Measurements from ENCODE around the gene ABHD13.
"Not testable (repeated sequence)": the region's sequence is repeated elsewhere in the genome, so short reads cannot be mapped to it uniquely, and the experiment has no call there.

Gene ABHD13

DNA sequence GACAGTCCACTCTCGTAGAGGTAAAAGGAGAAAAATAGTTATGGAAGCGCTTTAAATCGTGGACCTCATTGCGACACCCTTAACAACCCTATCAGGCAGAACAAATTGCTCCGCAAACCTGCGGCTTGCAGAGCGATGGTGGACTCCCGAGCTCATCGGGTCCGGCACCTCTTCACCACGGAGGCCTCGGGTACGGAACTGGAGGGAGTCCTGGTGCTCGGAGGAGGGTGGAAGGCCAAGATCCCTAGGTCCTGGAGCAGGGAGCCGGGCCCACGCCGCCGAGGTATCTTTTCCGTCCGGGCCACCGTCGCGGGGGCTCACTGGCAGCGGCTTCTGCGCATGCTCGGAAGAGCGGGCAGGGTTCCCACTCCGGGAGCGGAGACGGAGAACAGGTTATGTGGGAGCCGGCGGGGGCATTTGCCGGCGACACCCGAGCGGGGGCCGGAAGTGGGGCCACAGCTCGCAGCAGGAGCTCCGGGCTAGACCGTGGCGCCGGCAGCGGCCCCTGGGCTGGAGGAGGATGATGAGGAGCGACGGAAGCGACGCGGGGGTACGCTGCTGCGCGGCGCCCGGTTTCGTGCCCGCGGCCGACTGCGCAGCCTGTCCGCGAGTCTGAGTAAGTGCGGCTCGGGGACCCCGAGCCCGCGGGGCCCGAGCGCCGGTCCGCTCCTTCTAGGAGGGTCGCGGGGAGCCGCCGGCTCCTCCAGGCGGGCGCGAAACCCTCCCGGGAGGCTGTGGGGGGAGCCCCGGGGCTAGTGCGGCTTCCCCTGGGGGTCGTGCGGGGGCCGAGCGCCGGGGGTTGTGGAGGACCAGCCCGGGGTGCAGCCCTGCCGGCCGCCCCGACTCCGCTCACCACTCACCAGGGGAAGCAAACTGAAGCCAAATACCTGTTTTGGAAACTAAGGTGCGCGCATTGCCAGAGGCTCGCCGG lies at the start of gene ABHD13:
Gene ABHD13 (plus strand): TSS at position 349 of the 931 bp plus-strand sequence. CDS start 10,827 bp downstream, outside the sequence.
- peak; percentile 59 for DNase-seq

DNA sequence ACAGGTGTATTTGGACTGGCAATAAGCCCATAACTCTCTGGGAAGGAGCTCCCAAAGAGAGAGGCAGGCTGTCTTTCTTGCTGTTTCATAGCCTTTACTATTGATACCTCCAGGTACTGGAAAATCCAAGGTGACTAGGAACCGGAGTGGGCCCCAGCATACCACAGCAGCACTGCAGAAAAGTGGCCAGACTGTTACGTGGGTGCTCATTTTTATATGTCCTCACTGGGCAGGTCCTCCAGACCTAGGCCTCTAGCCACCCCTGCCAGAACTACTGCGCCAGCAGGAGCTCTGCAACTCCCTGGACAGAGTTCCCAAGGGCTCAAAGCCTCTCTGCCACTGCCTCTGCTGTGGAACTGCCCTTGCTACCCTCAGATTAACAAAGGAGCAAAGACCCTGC lies 49.3 kb upstream of the ABHD13 start:
- no peak for DNase-seq

- DNase-seq, result no peak
Observed at GRCh38 chr13:108176685-108177274, 41.4 kb upstream of the ABHD13 start.

DNA sequence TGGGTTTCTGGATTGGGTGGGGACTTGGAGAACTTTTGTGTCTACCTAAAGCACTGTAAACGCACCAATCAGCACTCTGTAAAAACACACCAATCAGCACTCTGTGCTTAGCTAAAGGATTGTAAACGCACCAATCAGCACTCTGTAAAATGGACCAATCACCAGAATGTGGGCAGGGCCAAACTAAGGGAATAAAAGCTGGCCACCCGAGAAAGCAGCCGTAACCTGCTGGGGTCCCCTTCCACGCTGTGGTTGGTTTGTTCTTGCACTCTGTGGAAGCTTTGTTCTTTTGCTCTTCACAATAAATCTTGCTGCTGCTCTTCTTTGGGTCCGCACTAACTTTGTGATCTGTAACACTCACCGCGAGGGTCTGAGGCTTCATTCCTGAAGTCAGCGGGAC lies 40.1 kb upstream of the ABHD13 start:
- no peak for DNase-seq

DNA sequence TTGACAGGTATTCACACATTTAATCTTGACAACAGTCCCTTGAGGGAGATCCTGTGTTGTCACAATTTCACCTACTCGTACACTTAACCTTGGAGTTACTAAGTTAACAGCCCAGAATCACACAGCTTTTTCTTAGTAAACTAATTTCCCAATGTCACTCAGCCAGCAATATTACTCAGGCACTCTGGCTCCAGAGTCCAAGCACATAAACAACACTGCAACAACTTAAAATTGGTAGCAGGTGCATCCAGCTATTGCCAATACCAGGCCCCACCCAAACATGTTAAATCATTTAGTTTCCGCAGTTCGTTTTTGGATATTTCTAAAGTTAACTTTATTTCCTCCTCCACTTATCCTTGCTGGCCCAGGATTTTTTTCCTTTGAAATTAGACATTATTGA lies 35.5 kb upstream of the ABHD13 start:
- DNase-seq, result no peak

DNA sequence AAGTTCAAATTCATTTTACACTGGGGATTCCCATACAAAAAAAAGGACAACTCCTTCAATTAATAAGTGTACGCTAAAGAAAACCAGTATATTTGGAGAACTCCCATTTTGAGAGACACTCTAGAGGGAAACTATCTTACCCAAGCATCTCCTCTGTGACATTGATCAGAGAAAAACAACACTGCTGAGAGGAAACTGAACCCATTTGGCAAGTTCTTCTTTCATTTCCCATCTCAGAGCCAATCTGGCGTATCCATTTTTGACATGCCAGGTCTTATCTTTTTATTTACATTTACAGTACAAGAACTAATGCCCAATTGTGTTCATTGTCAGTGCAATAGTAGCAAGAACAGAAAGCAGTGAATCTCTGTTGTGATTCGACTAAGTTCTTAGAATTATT lies 33.0 kb upstream of the ABHD13 start:
- no peak for DNase-seq

DNA sequence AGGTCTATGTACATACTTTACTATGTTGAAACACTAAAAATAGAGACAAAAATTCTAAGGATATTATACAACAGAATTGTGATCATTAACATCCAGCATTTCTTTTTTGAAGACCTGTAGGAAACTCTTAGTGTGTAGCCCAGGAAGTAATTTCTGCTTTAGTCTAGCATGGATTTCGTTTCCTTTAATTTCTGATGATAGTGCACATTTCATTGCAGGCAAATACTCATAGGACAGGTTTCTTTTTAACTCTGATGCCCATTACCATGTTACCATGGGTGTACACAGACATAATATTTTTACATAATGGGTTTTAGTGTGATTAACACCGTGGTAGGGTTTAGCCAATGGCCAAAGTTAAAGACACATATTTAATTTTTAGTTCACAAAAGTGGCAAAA lies 29.9 kb upstream of the ABHD13 start:
- no peak for DNase-seq

DNA sequence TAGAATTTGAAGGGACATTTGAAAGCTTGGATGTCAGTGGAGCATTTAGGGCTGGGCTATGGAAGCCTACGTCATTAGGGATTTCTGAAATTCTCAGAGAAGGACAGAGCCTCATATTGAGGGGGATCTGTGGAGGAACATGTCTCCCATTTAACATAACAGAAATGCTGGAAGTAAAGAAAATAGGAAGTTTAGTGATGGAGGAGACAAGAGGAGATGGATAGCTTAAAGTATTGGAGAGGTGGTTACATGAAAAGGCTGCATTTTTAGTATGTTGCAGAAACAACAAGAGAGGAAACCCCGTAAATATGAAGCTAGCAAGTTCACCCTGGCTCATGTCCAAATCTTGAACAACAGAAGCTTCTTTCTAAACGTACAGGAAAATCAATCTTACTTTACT lies 27.3 kb upstream of the ABHD13 start:
- no peak for DNase-seq

DNA sequence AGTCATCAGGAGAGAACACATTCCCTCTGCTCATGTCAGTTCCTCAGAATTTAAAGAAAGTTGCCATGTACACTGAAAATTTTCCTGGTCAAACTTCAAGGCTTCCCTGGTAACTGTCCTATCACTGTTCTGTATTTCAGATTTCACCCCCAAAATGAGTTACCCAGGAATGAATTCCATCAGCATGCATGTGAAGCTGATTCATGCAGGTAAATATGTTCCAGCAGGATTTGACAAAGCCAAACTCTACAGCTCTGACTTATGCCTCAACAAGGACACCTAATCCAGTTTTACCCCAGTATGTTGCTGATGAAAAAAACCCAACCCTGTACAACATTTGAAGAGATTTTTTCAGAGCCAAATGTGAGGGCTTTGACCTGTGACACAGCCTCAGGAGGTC lies 24.4 kb upstream of the ABHD13 start:
- DNase-seq, result no peak

GRCh38 chr13:108194435-108194936 lies 23.7 kb upstream of the ABHD13 start:
- DNase-seq, result no peak

DNA sequence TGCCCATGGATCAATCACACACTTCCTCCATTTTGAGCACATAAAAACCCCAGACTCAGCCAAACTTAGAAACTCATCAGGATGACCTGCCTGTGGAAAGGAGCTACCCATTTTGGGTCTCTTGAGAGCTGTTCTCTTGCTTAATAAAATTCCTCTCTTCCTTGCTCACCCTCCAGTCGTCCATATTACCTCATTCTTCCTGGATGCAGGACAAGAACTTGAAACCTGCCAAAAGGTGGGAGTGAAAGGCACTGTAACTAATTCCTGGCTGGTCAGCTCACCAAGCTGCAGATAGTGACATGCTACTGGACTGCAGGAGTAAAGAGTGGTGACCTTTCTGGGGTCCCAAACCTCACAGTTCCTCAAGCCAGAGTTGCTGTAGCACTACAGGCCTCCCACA lies 23.0 kb upstream of the ABHD13 start:
- DNase-seq, result no peak

DNA sequence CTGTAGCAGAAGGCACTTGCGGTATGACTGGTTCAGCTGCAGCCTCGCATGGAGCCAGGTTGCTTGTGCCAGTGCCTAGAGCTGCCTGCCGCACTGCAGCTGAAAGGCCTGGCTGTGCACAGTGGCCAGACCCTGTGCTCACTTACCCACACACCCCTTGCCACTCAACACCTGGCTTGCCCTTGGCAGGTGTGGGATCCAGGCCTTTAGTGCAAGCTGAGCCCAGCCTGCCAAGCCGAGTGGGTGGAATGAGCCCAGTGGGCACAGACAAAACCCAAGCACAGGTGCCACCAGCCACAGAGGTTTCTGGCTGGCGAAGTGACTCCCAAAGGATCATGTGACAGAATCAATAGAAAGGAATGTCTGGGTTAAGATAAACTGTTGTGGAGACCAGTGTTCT lies 22.3 kb upstream of the ABHD13 start:
- DNase-seq, result no peak

- no peak for DNase-seq
Observed at GRCh38 chr13:108200781-108201398, 17.3 kb upstream of the ABHD13 start.

DNA sequence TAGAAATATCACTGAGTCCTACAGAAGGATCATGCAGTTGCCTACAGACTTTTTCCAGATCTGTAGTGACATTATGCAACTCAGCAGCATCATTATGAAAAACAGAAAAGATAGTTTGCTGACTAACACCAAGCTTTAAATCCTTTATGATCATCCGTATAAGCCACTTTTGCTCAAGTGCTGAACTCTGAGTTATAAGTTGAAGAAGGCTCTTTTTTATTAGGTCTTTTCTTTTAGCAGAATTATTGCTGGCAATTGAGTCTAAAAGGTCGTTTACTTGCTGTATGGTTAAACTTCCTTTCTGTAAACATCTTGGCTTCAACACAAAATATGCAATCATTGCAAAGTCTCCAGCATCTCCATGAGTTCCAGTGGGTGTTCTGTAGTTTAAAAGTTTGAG lies 7.6 kb upstream of the ABHD13 start:
- no peak for DNase-seq

GRCh38 chr13:108212886-108213285 lies 5.3 kb upstream of the ABHD13 start:
- no peak for DNase-seq

DNA sequence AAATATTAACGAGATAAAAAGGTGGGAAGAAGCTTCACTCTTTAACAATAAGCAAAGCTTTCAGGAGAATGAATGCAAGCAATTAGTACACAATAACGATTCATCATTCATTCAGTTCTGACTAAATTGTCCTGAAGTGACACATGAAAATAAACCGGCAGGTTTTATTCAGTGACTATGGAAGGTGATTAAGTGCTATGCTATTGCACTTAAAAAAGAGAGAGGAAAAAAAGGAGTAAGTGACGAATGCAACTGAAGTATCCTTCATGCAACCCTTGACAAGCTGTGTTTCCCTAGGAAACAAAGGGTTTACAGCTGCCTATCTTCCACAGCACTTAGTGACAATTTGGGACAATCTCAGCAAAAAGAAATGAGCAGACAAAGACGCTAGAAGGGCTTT lies 4.2 kb upstream of the ABHD13 start:
- DNase-seq, result no peak

GRCh38 chr13:108214441-108215271 lies 3.5 kb upstream of the ABHD13 start:
- DNase-seq, result no peak

GRCh38 chr13:108215436-108215835 lies 2.8 kb upstream of the ABHD13 start, which contains the start of gene LIG4:
Gene LIG4, minus strand, starts transcription at chr13:108215536. Its CDS starts 4,268 bp downstream, at chr13:108211268.
- peak; percentile 54 for DNase-seq

DNA sequence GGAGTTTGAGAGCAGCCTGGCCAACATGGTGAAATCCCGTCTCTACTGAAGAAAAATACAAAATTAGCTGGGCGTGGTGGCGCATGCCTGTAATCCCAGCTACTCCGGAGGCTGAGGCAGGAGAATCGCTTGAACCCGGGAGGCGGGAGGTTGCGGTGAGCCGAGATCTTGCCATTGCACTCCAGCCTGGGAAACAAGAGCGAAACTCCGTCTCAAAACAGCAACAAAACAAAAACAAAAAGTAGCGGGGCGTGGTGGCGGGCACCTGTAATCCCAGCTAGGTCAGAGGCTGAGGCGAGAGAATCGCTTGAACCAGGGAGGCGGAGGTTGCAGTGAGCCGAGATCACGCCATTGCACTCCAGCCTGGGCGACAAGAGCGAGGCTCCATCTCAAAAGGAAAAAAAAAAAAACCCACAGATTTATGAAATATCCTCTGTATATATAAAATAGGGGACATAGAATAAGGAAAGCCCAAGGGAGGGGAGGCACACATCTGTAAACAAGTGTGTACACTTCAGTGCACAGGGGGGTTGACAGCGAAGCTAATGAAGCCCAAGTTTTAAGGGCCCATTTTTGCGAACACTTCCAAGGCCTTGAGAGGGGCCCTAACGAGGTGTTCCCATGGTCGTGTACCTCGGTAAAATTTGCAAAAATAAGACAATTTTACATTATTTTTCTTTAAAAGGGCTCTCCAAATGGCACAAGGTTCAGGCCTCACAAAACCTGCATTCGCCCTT lies 717 bp upstream of the ABHD13 start:
- DNase-seq, result not testable (repeated sequence)

DNA sequence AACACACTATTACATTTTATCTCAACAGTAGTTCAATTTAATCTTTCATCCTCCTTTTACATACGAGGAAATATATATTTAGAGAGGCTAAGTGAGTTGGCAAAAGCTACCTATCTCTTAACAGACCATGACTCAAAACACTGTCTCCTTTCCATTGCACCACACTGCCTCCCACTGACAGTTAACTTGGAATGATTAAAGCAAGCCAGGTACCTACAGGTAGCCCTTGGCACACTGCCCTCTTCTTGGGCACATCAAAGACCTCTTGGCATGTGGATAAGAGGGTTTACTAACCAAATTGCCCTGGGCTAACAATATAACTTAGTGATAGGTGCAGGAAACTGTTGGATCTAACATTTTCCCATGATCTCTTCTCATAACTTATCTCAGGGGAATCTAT lies 1.8 kb downstream of the ABHD13 start:
- DNase-seq, result no peak

DNA sequence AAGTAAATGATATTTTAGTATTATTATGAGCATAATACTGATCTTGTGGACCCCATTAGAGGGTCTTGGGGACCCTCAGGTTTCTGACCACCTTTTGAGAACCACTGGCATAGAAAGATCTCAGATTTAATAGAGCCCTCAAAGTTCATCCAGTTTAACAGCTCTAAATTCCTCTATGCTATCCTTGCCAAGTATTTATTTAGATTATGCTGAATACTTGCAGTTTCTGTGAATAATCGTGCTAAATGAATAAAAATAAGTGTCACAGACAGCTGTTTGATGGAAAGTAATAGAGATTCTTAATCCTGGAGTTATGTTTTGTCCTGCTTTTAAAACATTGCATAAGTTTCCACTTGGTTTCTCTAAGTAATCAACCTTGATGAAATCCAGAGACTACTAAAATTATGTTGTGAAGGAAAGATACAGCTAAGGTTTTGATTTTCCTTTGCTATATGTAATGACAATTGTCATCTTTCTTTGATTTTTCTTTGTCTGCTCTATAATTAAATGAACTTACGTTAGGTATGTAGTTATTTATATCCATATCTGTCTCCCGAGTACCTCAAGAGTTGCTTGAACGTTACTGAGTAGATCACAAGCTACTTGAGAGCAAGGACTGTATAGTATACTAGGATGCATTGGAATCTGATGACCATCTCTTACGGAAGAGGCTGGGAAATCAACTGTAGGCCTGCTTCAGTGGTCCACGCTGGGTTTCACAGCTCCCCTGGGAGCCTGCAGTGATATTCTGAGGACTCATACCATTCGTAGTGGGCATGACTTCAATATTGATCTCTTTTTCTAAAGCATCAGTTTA lies 5.7 kb downstream of the ABHD13 start:
- DNase-seq, result no peak

Data from NCI-H2081 treated with DMSO at 0.1 percent for 48 hours (cell line).